Activated naive CD4-positive, alpha-beta T cell treated with anti-CD3 and anti-CD28 coated beads, Interleukin-2, amount 50 U/mL, for 72 hours (primary cell): ENCODE results near the gene METTL16. TPM values are rescaled to one million over a fixed set of nuclear protein-coding genes. Genes with fewer than 3 reads are reported as not detected.

Experiments
- ATAC-seq, 2 donors: fragments of 150-1000 bp; cut with Tn5 transposase; 2 replicates each; pipeline ENCODE4 v1.10.0; 2021; ENCODE audit warnings: mild to moderate bottlenecking in 2 of 2, moderate library complexity in 2 of 2
- DNase-seq, 2 donors: peaks; one replicate each; pipeline ENCODE4 v3.0.0; 2021 to 2022; ENCODE audit warnings: low spot score in 2 of 2
- H3K27ac Mint-ChIP-seq, 2 donors: one replicate each; pipeline ENCODE4 v1.8.0; 2022; ENCODE audit warnings: mild to moderate bottlenecking in 2 of 2, mixed read lengths in 2 of 2
- H3K36me3 Mint-ChIP-seq, 2 donors: one replicate each; pipeline ENCODE4 v1.8.0; 2022; ENCODE audit warnings: mixed read lengths in 2 of 2
- H3K9me3 Mint-ChIP-seq, 2 donors: one replicate each; pipeline ENCODE4 v1.8.0; 2022; ENCODE audit warnings: mixed read lengths in 2 of 2
- total RNA-seq, 2 donors: library from RNA; stranded (reverse); gene quantifications; one replicate each; pipeline ENCODE4 v1.2.3, GENCODE V29; 2022

METTL16 gene
- total RNA-seq, 2 donors from 2014 or later: 41.3 to 50.7 TPM

- DNase-seq: no peak
- Mint-ChIP-seq H3K27ac (peak overlapping the region; percentile 9 to 32), H3K36me3 (no peaks in the 10 kb centered on the region), H3K9me3 (no peaks in the 10 kb centered on the region)
- no peak for ATAC-seq
Observed at GRCh38 chr17:2412561-2413021, 99.1 kb downstream of the METTL16 start.

DNA sequence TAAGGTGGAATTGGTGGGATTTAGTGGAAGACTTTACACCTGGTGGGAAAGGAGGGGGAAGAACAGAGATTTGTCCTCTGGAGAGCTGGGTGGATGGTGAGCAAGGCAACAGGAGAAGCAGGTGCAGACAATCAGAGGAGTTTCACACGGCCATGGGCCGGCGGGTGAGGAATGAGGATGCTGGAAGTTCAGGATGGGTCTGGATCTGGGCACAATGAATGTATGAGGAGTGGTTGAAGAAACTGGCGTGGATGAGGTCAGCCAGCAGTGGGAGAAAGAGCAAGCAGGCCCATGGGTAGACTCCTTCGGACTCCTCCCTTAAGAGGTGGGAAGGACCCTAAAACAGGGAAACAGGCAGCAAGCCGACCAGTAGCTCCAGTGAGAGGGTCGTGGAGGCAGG, 100.7 kb downstream of the METTL16 start:
- ATAC-seq: no peak
- H3K9me3 Mint-ChIP-seq: no peaks in the 10 kb centered on the region
- H3K27ac Mint-ChIP-seq: peak overlapping the region in 1 of 2 donors; percentile 83
- no peak for DNase-seq
- no peaks in the 10 kb centered on the region for H3K36me3 Mint-ChIP-seq

DNA sequence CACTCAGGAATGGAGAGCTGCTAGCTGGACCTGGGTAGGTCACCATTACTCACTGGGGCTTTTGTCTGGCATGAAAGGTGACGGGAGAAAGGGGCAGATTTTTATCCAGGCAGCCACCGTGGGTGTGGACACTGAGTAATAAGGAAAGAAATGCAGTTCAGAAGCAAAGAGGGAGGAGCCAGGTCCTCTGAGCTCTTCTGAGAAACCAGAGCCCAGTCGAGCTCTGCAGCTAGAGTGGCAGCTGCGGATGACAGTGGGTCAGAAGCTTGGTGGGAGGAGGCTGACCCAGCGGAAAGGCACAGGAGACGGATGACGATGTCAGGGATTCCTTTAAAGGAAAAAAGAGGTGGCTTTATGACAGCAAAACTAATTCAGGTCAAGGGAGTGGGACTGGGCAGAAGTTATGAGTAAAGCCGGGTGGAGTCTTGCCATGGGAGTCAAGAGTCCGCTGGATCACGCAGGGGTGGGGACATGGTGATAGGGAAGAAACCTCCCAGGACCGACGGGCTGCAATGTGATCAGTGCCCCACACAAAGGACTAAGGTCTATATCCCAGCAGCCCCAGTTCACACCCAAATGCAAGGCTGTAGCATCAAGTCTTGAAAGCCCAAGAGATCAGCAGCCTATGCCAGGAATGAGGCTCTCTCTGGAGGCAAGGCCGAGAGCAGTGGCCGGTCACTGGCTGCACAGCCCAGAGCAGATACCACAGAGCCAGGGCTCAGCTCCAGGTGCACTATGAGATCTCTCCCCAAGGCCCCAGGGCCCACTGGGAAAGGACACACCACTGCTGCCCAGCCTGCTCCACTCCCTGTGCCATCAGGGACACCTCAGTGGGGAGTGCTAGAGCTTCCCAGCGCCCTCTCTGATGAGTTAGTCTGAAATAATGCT, 104.5 kb downstream of the METTL16 start:
- no peaks in the 10 kb centered on the region for H3K36me3 Mint-ChIP-seq
- no peaks in the 10 kb centered on the region for H3K9me3 Mint-ChIP-seq
- DNase-seq (no peak), ATAC-seq (peak; percentile 35 to 54)
- H3K27ac Mint-ChIP-seq: peak overlapping the region; percentile 67 to 88

GRCh38 chr17:2406271-2406902, 105.3 kb downstream of the METTL16 start:
- Mint-ChIP-seq H3K36me3 (no peaks in the 10 kb centered on the region), H3K9me3 (no peaks in the 10 kb centered on the region), H3K27ac (peak overlapping the region; percentile 30 to 67)
- ATAC-seq (no peak), DNase-seq (no peak)

GRCh38 chr17:2405247-2405926, 106.3 kb downstream of the METTL16 start:
- DNase-seq (no peak), ATAC-seq (no peak)
- Mint-ChIP-seq H3K27ac (peak overlapping the region; percentile 33 to 40), H3K9me3 (no peaks in the 10 kb centered on the region), H3K36me3 (no peaks in the 10 kb centered on the region)

DNA sequence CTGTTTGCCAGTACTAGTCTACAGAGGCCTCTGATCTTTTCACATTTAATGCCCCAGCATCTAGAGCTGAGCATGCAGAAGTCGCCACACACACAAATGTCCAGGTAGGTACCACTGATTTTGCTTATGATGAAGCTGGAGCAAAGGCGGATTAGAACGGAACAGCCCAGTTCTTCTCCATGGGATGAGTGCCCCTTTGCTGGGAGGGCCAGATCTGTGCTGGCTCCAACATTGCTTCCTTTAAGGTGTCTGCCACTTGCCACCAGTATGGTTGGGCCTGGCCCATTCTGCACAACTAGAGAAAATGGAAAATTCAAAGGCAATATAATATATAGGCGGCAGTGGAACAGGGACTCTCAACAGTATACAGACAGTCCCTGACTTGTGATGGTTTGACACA, 108.6 kb downstream of the METTL16 start:
- no peaks in the 10 kb centered on the region for H3K9me3 Mint-ChIP-seq
- no peak overlapping the region for H3K27ac Mint-ChIP-seq
- no peak for DNase-seq
- ATAC-seq: no peak
- H3K36me3 Mint-ChIP-seq: no peaks in the 10 kb centered on the region

GRCh38 chr17:2402544-2402943, 109.1 kb downstream of the METTL16 start:
- DNase-seq (no peak), ATAC-seq (no peak)
- Mint-ChIP-seq H3K9me3 (no peaks in the 10 kb centered on the region), H3K36me3 (no peaks in the 10 kb centered on the region), H3K27ac (peak overlapping the region; percentile 79 to 94)

DNA sequence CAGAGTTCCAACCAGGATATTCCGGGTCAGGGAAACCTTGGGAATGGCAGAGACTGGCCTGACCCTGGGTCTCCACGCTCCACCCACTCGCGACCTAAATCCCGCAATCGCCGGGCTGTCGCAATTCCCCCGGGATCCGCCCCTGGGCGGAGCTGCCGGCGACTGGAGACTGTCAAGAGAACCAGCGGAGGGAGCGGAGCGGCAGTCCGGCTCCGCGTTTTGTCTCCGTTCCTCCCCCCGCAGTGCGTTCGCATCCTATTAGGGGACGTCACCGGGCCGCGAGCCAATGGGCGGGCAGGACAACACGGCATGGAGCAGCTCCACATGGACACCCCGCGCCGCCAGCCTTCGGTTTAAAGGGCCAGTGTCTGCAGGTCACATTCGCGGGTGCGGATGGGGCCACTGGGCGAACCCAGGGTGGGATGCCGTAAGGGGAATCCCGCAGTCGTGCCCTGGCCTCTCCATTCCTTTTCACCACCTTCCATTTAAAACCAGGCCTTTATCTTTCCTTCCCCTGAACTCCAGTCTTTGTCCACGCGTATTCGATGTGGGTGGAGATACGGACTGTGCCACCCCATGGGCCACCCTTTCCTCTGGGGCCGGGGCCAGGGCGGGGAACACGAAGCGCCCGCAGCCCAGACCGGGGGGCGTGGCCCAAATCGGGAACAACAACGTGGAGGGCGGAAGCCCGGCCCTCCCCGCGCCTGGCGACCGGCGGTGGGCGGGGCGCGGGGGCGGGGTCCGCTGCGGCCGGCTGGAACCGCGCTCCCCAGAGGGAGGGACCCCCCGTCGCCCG, 110.1 kb downstream of the METTL16 start:
- ATAC-seq (peak; percentile 58), DNase-seq (peak; percentile 97 to 98)
- Mint-ChIP-seq H3K9me3 (no peaks in the 10 kb centered on the region), H3K27ac (peak overlapping the region; percentile 94 to 98), H3K36me3 (no peaks in the 10 kb centered on the region)

DNA sequence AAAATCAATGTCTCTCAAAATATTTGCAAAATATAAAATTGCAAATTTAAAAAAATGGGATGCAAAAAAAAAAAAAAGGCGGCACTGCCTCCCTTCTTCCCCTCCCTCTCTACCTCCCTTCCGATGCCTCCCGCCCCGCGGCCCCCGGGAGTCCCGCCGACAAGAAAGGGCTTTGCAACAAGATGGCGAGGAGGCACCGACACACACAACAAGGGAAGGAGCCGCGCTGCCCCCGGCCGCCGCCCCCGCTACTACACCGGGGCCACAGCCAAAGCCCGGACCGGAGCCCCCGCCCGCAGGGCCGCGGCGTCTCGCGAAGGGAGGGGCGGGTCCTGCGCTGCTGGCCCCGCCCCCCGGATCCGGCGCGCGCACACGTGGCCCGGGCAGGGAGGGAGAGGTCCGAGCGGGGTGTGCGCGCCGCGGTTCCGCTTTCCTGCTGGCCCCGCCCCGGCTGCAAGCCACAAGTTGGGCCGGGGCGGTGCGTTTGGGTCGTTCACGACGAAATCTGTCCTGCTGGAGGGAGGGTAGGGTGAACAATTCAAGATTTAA, 110.7 kb downstream of the METTL16 start, which contains the start of gene MNT:
Gene MNT (minus strand): TSS at position 184 of the 549 bp plus-strand sequence. CDS start 348 bp downstream, outside the sequence.
- Mint-ChIP-seq H3K36me3 (no peaks in the 10 kb centered on the region), H3K27ac (peak within 1 kb of the TSS; percentile 94 to 98), H3K9me3 (no peaks in the 10 kb centered on the region)
- peak; percentile 30 to 36 for ATAC-seq
- peak; percentile 91 to 94 for DNase-seq

DNA sequence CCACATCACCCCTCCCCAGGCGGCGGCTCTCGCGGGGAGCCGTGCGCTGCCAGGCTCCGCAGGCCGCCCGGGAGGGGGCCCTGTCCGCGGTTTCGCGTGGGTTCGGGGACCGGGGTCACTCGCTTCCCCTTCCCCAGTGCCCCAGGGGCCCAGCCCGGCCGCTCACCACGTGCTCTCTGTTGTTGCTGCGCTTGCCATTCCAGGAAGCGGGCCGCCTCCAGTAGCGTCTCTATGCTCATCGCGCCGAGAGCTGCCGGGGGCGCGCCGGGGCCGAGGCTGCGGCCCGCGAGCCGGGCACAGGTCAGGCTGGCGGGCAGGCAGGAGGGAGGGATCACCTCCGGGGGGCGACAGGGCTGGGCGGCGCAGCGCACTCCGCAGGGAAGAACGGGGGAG, 111.2 kb downstream of the METTL16 start:
- Mint-ChIP-seq H3K27ac (peak overlapping the region; percentile 94 to 98), H3K36me3 (no peaks in the 10 kb centered on the region), H3K9me3 (no peaks in the 10 kb centered on the region)
- DNase-seq: peak; percentile 69 to 75
- peak; percentile 6 to 13 for ATAC-seq

GRCh38 chr17:2399572-2400473, 111.9 kb downstream of the METTL16 start:
- DNase-seq: peak; percentile 94 to 95
- no peaks in the 10 kb centered on the region for H3K9me3 Mint-ChIP-seq
- H3K36me3 Mint-ChIP-seq: no peaks in the 10 kb centered on the region
- H3K27ac Mint-ChIP-seq: peak overlapping the region; percentile 94 to 98
- peak; percentile 70 to 74 for ATAC-seq

GRCh38 chr17:2398655-2399571, 112.8 kb downstream of the METTL16 start:
- peak; percentile 51 to 68 for DNase-seq
- peak; percentile 19 for ATAC-seq
- no peaks in the 10 kb centered on the region for H3K36me3 Mint-ChIP-seq
- H3K27ac Mint-ChIP-seq: peak overlapping the region; percentile 88 to 94
- no peaks in the 10 kb centered on the region for H3K9me3 Mint-ChIP-seq

GRCh38 chr17:2398182-2398581, 113.5 kb downstream of the METTL16 start:
- Mint-ChIP-seq H3K36me3 (no peaks in the 10 kb centered on the region), H3K9me3 (no peaks in the 10 kb centered on the region), H3K27ac (peak overlapping the region; percentile 65 to 70)
- DNase-seq (no peak), ATAC-seq (no peak)
